T-helper 22 cell (primary cell): ENCODE measurements around the gene CHRM3.
"Not testable (repeated sequence)": the region's sequence is repeated elsewhere in the genome, so short reads cannot be mapped to it uniquely, and the experiment has no call there.

ENCODE experiments used
- DNase-seq: peaks from one replicate; pipeline ENCODE4 v3.0.0-alpha.2; 2020; ENCODE audit warnings: low read depth

CHRM3 gene

GRCh38 chr1:239386453-239387303, at the start of gene CHRM3:
Gene CHRM3, plus strand, starts transcription at chr1:239386568. Its CDS starts 520,884 bp downstream, at chr1:239907452.
- no peak for DNase-seq

GRCh38 chr1:239337799-239338430, 48.5 kb upstream of the CHRM3 start:
- DNase-seq: no peak

- no peak for DNase-seq
Measured at GRCh38 chr1:239347776-239348175, 38.6 kb upstream of the CHRM3 start.

GRCh38 chr1:239348635-239349353, 37.6 kb upstream of the CHRM3 start:
- no peak for DNase-seq

GRCh38 chr1:239349699-239350098, 36.7 kb upstream of the CHRM3 start:
- DNase-seq: no peak

- no peak for DNase-seq
Measured at GRCh38 chr1:239353536-239353935, 32.8 kb upstream of the CHRM3 start.

- DNase-seq: no peak
Measured at GRCh38 chr1:239354231-239354630, 32.1 kb upstream of the CHRM3 start.

- no peak for DNase-seq
Measured at GRCh38 chr1:239357867-239358266, 28.5 kb upstream of the CHRM3 start.

- no peak for DNase-seq
Measured at GRCh38 chr1:239361403-239361802, 25.0 kb upstream of the CHRM3 start.

GRCh38 chr1:239363930-239364329, 22.4 kb upstream of the CHRM3 start:
- no peak for DNase-seq

GRCh38 chr1:239367196-239367810, 19.1 kb upstream of the CHRM3 start:
- no peak for DNase-seq

- no peak for DNase-seq
Measured at GRCh38 chr1:239368436-239369109, 17.8 kb upstream of the CHRM3 start.

GRCh38 chr1:239370869-239371268, 15.5 kb upstream of the CHRM3 start:
- DNase-seq: not testable (repeated sequence)

- no peak for DNase-seq
Measured at GRCh38 chr1:239382666-239383065, 3.7 kb upstream of the CHRM3 start.

GRCh38 chr1:239383714-239384113, 2.7 kb upstream of the CHRM3 start:
- DNase-seq: no peak

- DNase-seq: no peak
Measured at GRCh38 chr1:239387304-239388158, 1.2 kb downstream of the CHRM3 start.

- no peak for DNase-seq
Measured at GRCh38 chr1:239388159-239388485, 1.8 kb downstream of the CHRM3 start.

- DNase-seq: no peak
Measured at GRCh38 chr1:239388578-239388977, 2.2 kb downstream of the CHRM3 start.

- no peak for DNase-seq
Measured at GRCh38 chr1:239389703-239390102, 3.3 kb downstream of the CHRM3 start.

- DNase-seq: no peak
Measured at GRCh38 chr1:239392271-239392670, 5.9 kb downstream of the CHRM3 start.

GRCh38 chr1:239394107-239394506, 7.7 kb downstream of the CHRM3 start:
- no peak for DNase-seq
